ENCODE results near the gene SLC25A23.

- TF ChIP-seq TCF7 (IDR thresholded peaks at IDR 0.05; ENCODE audit: borderline replicate concordance) (no peak), CHD2 (IDR thresholded peaks at IDR 0.05; ENCODE audit: borderline replicate concordance, low read depth, low read length) (no peak), POLR2AphosphoS5 (IDR thresholded peaks at IDR 0.05; ENCODE audit: low read length) (no peak), ATF3 (IDR thresholded peaks at IDR 0.05; ENCODE audit: borderline replicate concordance, extremely low read depth, low read depth, low read length) (no peak), TAF1 (IDR thresholded peaks at IDR 0.05; ENCODE audit: borderline replicate concordance, low read depth, low read length) (no peak), IKZF2 (IDR thresholded peaks at IDR 0.05) (no peak)
These were observed 16.7 kb upstream of the SLC25A23 start for GRCh38 chr19:6476155-6476895.
